ENCODE data around the gene KANSL3.

KANSL3 gene

DNA sequence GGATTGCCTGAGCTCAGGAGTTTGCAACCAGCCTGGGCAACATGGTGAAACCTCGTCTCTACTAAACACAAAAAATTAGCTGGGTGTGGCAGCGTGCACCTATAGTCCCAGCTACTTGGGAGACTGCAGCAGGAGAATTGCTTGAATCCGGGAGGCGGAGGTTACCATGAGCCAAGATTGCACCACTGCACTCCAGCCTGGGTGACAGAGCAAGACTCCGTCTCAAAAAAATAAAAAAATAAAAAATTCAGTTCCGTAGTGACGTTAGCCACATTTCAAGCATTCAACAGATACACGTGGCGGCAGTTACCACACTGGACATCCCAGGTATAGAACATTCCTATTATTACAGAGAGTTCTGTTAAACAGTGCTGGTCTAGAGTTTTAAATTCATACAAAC is 4.5 kb downstream of the KANSL3 start:
- Histone ChIP-seq H3K9me3 (ENCODE audit: control insufficient read depth, low read length) (no peaks in the 10 kb centered on the region), H3K4me1 (ENCODE audit: control insufficient read depth, insufficient read depth, low read length, poor library complexity, severe bottlenecking) (peaks cover 17% of the 10 kb centered on the region), H3K36me3 (ENCODE audit: control insufficient read depth, insufficient read depth, low read length) (peaks cover 19% of the 10 kb centered on the region), H3K4me3 (ENCODE audit: insufficient read depth, low read depth, low read length, poor library complexity, severe bottlenecking) (no peak overlapping the region), H3K27ac (ENCODE audit: insufficient read depth, low read length, poor library complexity, severe bottlenecking) (no peak overlapping the region), H3K27me3 (replicated peaks; ENCODE audit: control insufficient read depth, insufficient read depth, low read length, poor library complexity, severe bottlenecking) (no peaks in the 10 kb centered on the region)
- DNase-seq, result no peak

DNA sequence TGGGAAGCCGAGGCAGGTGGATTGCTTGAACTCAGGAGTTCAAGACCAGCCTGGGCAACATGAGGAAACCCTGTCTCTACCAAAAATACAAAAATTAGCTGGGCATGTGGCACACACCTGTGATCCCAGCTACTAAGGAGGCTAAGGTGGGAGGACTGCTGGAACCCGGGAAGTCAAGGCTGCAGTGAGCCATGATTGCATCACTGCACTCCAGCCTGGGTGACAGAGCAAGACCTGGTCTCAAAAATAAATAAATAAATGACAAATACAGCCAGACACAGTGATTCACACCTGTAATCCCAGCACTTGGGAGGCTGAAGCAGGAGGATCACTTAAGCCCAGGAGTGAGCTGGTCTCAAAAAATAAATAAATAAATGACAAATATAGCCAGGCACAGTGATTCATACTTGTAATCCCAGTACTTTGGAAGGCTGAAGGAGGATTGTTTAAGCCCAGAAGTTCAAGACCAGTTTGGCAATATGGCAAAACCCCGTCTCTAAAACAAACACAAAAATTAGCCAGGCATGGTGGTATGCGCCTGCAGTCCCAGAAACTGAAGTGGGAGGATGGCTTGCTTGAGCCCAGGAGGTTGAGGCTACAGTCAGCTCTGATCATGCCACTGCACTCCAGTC is 6.2 kb downstream of the KANSL3 start:
- Histone ChIP-seq H3K27me3 (replicated peaks; ENCODE audit: control insufficient read depth, insufficient read depth, low read length, poor library complexity, severe bottlenecking) (no peaks in the 10 kb centered on the region), H3K4me3 (ENCODE audit: insufficient read depth, low read depth, low read length, poor library complexity, severe bottlenecking) (no peak overlapping the region), H3K36me3 (ENCODE audit: control insufficient read depth, insufficient read depth, low read length) (peaks cover 26% of the 10 kb centered on the region), H3K9me3 (ENCODE audit: control insufficient read depth, low read length) (no peaks in the 10 kb centered on the region), H3K27ac (ENCODE audit: insufficient read depth, low read length, poor library complexity, severe bottlenecking) (no peak overlapping the region), H3K4me1 (ENCODE audit: control insufficient read depth, insufficient read depth, low read length, poor library complexity, severe bottlenecking) (peaks cover 7% of the 10 kb centered on the region)
- no peak for DNase-seq

- no peaks in the 10 kb centered on the region for H3K27me3 ChIP-seq (replicated peaks; ENCODE audit: control insufficient read depth, insufficient read depth, low read length, poor library complexity, severe bottlenecking)
- H3K36me3 ChIP-seq (ENCODE audit: control insufficient read depth, insufficient read depth, low read length), result peaks cover 29% of the 10 kb centered on the region
- no peak for DNase-seq
- H3K27ac ChIP-seq (ENCODE audit: insufficient read depth, low read length, poor library complexity, severe bottlenecking), result no peak overlapping the region
- no peak overlapping the region for H3K4me3 ChIP-seq (ENCODE audit: insufficient read depth, low read depth, low read length, poor library complexity, severe bottlenecking)
- H3K9me3 ChIP-seq (ENCODE audit: control insufficient read depth, low read length), result no peaks in the 10 kb centered on the region
- H3K4me1 ChIP-seq (ENCODE audit: control insufficient read depth, insufficient read depth, low read length, poor library complexity, severe bottlenecking), result no peaks in the 10 kb centered on the region
These were observed 11.6 kb downstream of the KANSL3 start for GRCh38 chr2:96626553-96626942.

GRCh38 chr2:96625571-96626552 is 12.2 kb downstream of the KANSL3 start:
- DNase-seq, result no peak

GRCh38 chr2:96623116-96623515 is 15.0 kb downstream of the KANSL3 start:
- H3K4me1 ChIP-seq (ENCODE audit: control insufficient read depth, insufficient read depth, low read length, poor library complexity, severe bottlenecking), result no peaks in the 10 kb centered on the region
- H3K27ac ChIP-seq (ENCODE audit: insufficient read depth, low read length, poor library complexity, severe bottlenecking), result no peak overlapping the region
- H3K27me3 ChIP-seq (replicated peaks; ENCODE audit: control insufficient read depth, insufficient read depth, low read length, poor library complexity, severe bottlenecking), result no peaks in the 10 kb centered on the region
- H3K36me3 ChIP-seq (ENCODE audit: control insufficient read depth, insufficient read depth, low read length), result peaks cover 22% of the 10 kb centered on the region
- H3K9me3 ChIP-seq (ENCODE audit: control insufficient read depth, low read length), result no peaks in the 10 kb centered on the region
- H3K4me3 ChIP-seq (ENCODE audit: insufficient read depth, low read depth, low read length, poor library complexity, severe bottlenecking), result no peak overlapping the region
- no peak for DNase-seq

More at GRCh38 chr2:96625571-96626552, 12.2 kb downstream of the KANSL3 start:
- H3K4me3 ChIP-seq (ENCODE audit: insufficient read depth, low read depth, low read length, poor library complexity, severe bottlenecking), result no peak overlapping the region
- H3K27ac ChIP-seq (ENCODE audit: insufficient read depth, low read length, poor library complexity, severe bottlenecking), result no peak overlapping the region
- no peaks in the 10 kb centered on the region for H3K27me3 ChIP-seq (replicated peaks; ENCODE audit: control insufficient read depth, insufficient read depth, low read length, poor library complexity, severe bottlenecking)
- H3K4me1 ChIP-seq (ENCODE audit: control insufficient read depth, insufficient read depth, low read length, poor library complexity, severe bottlenecking), result no peaks in the 10 kb centered on the region
- H3K9me3 ChIP-seq (ENCODE audit: control insufficient read depth, low read length), result no peaks in the 10 kb centered on the region
- peaks cover 24% of the 10 kb centered on the region for H3K36me3 ChIP-seq (ENCODE audit: control insufficient read depth, insufficient read depth, low read length)

DNA sequence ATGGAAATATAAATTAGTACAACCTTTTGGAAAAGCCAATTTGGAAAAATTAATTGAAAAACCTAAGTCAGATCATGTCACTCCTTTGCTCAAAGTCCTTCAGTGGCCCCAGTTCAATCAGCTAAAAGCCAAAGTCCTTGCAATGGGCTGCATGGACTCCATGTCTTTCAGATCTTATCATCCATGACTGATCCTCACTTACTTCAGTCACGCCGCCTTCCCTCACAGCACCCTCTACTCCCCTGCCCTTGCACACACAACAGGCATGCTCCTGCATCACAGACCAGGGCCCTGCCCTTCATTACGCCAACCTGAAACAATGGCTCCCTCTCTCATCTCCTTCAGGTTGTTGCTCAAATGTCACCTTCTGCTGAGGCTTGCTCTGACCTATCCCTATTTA is 15.6 kb downstream of the KANSL3 start:
- Histone ChIP-seq H3K4me1 (ENCODE audit: control insufficient read depth, insufficient read depth, low read length, poor library complexity, severe bottlenecking) (no peaks in the 10 kb centered on the region), H3K4me3 (ENCODE audit: insufficient read depth, low read depth, low read length, poor library complexity, severe bottlenecking) (no peak overlapping the region), H3K9me3 (ENCODE audit: control insufficient read depth, low read length) (no peaks in the 10 kb centered on the region), H3K27ac (ENCODE audit: insufficient read depth, low read length, poor library complexity, severe bottlenecking) (no peak overlapping the region), H3K27me3 (replicated peaks; ENCODE audit: control insufficient read depth, insufficient read depth, low read length, poor library complexity, severe bottlenecking) (no peaks in the 10 kb centered on the region), H3K36me3 (ENCODE audit: control insufficient read depth, insufficient read depth, low read length) (peaks cover 17% of the 10 kb centered on the region)
- no peak for DNase-seq

DNA sequence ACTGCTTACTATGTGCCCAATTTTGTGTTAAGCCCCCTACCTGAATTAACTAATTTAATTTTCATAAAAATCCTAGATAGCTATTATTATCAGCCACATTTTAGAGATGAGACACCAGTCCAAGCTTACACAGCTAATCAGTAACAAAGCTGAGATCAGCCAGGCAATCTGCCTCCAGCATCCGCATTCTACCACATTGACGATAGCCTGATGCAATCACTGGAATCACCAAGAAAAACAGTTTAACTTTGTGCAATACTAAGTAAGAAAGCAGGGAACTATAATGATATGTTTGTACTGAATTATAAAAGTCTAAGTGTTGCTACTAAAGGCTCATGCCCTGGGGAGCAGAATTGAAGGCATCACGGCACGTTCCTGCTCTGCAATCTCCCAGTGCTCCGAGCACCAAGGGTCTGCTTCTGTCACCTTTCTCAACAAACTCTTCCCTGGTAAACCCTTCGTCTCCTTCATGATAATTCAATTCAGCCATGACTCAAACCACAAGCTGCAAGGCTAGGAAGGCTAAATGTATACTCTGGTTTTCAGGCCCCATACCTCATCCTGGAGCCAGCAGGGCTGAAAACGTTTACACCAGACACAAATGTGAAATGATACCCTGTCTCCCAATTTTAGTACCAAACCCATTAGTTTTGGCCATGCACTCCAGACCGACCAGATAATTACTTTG is 19.4 kb downstream of the KANSL3 start:
- H3K4me3 ChIP-seq (ENCODE audit: insufficient read depth, low read depth, low read length, poor library complexity, severe bottlenecking), result no peak overlapping the region
- H3K4me1 ChIP-seq (ENCODE audit: control insufficient read depth, insufficient read depth, low read length, poor library complexity, severe bottlenecking), result no peaks in the 10 kb centered on the region
- DNase-seq, result no peak
- peaks cover 14% of the 10 kb centered on the region for H3K36me3 ChIP-seq (ENCODE audit: control insufficient read depth, insufficient read depth, low read length)
- no peaks in the 10 kb centered on the region for H3K27me3 ChIP-seq (replicated peaks; ENCODE audit: control insufficient read depth, insufficient read depth, low read length, poor library complexity, severe bottlenecking)
- no peaks in the 10 kb centered on the region for H3K9me3 ChIP-seq (ENCODE audit: control insufficient read depth, low read length)
- no peak overlapping the region for H3K27ac ChIP-seq (ENCODE audit: insufficient read depth, low read length, poor library complexity, severe bottlenecking)

DNA sequence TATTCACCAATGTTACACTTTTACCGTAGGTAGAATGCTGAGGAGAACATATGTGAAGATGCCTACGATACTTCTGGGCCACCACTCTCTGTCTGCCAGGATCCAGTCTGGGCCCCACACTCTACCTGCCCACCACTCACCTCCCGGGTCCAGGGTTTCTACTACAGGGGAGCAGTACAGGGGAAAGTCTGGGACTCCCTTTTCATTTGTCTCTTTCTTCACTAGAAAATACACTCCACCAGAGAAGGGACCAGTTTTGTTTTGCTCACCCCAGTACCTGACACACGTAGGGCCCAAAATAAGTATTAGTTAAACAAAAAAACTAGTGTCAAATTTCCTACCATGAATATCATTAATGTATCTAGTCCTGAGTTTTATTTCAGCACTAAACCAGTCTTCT is 21.1 kb downstream of the KANSL3 start:
- Histone ChIP-seq H3K4me3 (ENCODE audit: insufficient read depth, low read depth, low read length, poor library complexity, severe bottlenecking) (no peak overlapping the region), H3K36me3 (ENCODE audit: control insufficient read depth, insufficient read depth, low read length) (peaks cover 30% of the 10 kb centered on the region)

GRCh38 chr2:96616535-96616934 is 21.6 kb downstream of the KANSL3 start:
- Histone ChIP-seq H3K4me1 (ENCODE audit: control insufficient read depth, insufficient read depth, low read length, poor library complexity, severe bottlenecking) (no peaks in the 10 kb centered on the region), H3K36me3 (ENCODE audit: control insufficient read depth, insufficient read depth, low read length) (peaks cover 35% of the 10 kb centered on the region), H3K27ac (ENCODE audit: insufficient read depth, low read length, poor library complexity, severe bottlenecking) (no peak overlapping the region), H3K27me3 (replicated peaks; ENCODE audit: control insufficient read depth, insufficient read depth, low read length, poor library complexity, severe bottlenecking) (no peaks in the 10 kb centered on the region), H3K4me3 (ENCODE audit: insufficient read depth, low read depth, low read length, poor library complexity, severe bottlenecking) (no peak overlapping the region), H3K9me3 (ENCODE audit: control insufficient read depth, low read length) (no peaks in the 10 kb centered on the region)
- DNase-seq, result no peak

More for the DNA sequence above, 21.1 kb downstream of the KANSL3 start:
- DNase-seq, result no peak
- Histone ChIP-seq H3K9me3 (ENCODE audit: control insufficient read depth, low read length) (no peaks in the 10 kb centered on the region), H3K27me3 (replicated peaks; ENCODE audit: control insufficient read depth, insufficient read depth, low read length, poor library complexity, severe bottlenecking) (no peaks in the 10 kb centered on the region), H3K27ac (ENCODE audit: insufficient read depth, low read length, poor library complexity, severe bottlenecking) (no peak overlapping the region), H3K4me1 (ENCODE audit: control insufficient read depth, insufficient read depth, low read length, poor library complexity, severe bottlenecking) (no peaks in the 10 kb centered on the region)
